Ovary (tissue), 9 donors: ENCODE results near the gene ADK. TPM values are rescaled to one million over a fixed set of nuclear protein-coding genes. Genes with fewer than 3 reads are reported as not detected.

Experiments used
- DNase-seq, 5 donors: peaks; one replicate each; pipeline ENCODE4 v3.0.0-alpha.2; 2019 to 2020
- H3K27ac ChIP-seq, 2 donors: fragments of 200-600 bp; one replicate each; pipeline versions ENCODE4 v1.5.1 to v1.8.0; 2019 to 2022
- H3K27me3 ChIP-seq: fragments of 200-600 bp; one replicate; pipeline ENCODE4 v1.8.0; 2022
- H3K36me3 ChIP-seq: fragments of 200-600 bp; sonication (generic); one replicate; pipeline ENCODE4 v1.5.1; 2019
- H3K4me1 ChIP-seq: one replicate; pipeline ENCODE4 v1.8.1; 2013; ENCODE audit warnings: mild to moderate bottlenecking, moderate library complexity; ENCODE audit not compliant: insufficient read depth
- H3K4me3 ChIP-seq: fragments of 200-600 bp; sonication (generic); one replicate; pipeline ENCODE4 v1.5.1; 2017
- H3K9me3 ChIP-seq, 2 donors: fragments of 200-600 bp in 1 of 2; sonication (generic) in 1 of 2; one replicate each; pipeline versions ENCODE4 v1.5.1 to v1.8.1; 2013 to 2019; ENCODE audit warnings: mild to moderate bottlenecking in 1 of 2, moderate library complexity in 1 of 2
- EP300 ChIP-seq: sonication (generic); formaldehyde crosslinking; IDR thresholded peaks from one replicate; pipeline ENCODE4 v1.6.1; 2017; ENCODE audit warnings: antibody characterized with exemption
- POLR2A ChIP-seq: fragments of 450-650 bp; IDR thresholded peaks from one replicate; pipeline ENCODE4 v1.6.1; 2017; ENCODE audit warnings: antibody characterized with exemption, mild to moderate bottlenecking, moderate library complexity
- WGBS, 3 donors: extraction: QIAGEN DNeasy Blood & Tissue Kit in 1 of 3; methylation state at CpG; one replicate each; pipeline versions ENCODE4 v1.1.5 to v1.1.7; 2013 to 2017; 5-methylcytosine and 5-hydroxymethylcytosine counted together
- intact Hi-C, 4 donors: fragments of 100-400 bp; cut with DNase I; formaldehyde crosslinking; loops; one replicate each; pipeline versions ENCODE4 v1.11.0 to v1.15.1; 2022 to 2023
- polyA plus RNA-seq, 2 donors: library from polyadenylated mRNA; stranded (reverse); fragments of 200-250 nt in 1 of 2; fragments of 350-450 nt in 1 of 2; fragmentation: Illumina TruSeq in 1 of 2; extraction: RNeasy Lipid Tissue Mini Kit (QIAGEN cat#74804) in 1 of 2; gene quantifications; one replicate each; pipeline ENCODE4 v1.2.3, GENCODE V29; 2013 to 2014
- total RNA-seq, 7 donors: library from RNA; depleted of rRNA in 2 of 7; stranded (reverse); fragments of >200 nt in 2 of 7; fragmentation: NEBNext Ultra II Directional in 3 of 7; extraction: Animal tissue kit (Norgen Biotek cat#: 25700) in 3 of 7; gene quantifications; one replicate each; pipeline versions ENCODE4 v1.1.0 to v1.2.4, GENCODE V29; 2016 to 2023
- TF ChIP-seq, protein P1 (sequence below), 3 donors: fragments of 450-650 bp in 2 of 3; fragments of 200-600 bp in 1 of 3; IDR thresholded peaks; one replicate each; pipeline versions ENCODE4 v1.5.1 to v1.8.0; 2016 to 2022; ENCODE audit warnings: antibody characterized with exemption in 3 of 3, mild to moderate bottlenecking in 1 of 3
- donor health status: DM: no; HTN: no; CAD: no; lungs with moderate emphysema.
- donor health status: DM: no; HTN: no; CAD: no.
- donor health status: Bipolar disorder and iron deficiency.
- donor health status: DM: yes; HTN: yes; CAD: no.
- donor health status: DM: no; HTN: no; CAD: no.
- donor health status: DM: yes; HTN: yes; CAD: no.

Gene ADK
- total and polyA plus RNA-seq, 9 donors, result 9.4 to 20.4 (median 12.2) TPM

DNA sequence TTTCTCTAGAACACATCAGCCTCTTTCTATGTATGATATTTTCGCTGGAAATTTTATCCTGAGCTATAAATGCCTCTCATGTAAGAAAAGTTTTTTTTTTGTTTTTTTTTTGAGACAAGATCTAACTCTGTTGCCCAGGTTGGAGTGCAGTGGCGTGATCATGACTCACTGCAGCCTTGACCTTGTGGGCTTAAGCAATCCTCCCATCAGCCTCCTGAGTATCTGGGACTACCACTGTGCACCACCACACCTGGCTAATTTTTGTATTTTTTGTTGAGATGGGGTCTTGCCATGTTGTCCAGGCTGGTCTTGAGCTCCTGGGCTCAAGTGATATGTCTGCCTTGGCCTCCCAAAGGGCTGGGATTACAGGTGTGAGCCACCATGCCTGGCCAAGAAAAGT is 80.4 kb downstream of the ADK start:
- H3K9me3 ChIP-seq, result no peaks in the 10 kb centered on the region
- no peak overlapping the region for H3K27ac ChIP-seq
- H3K4me3 ChIP-seq, result no peak overlapping the region
- H3K27me3 ChIP-seq, result no peaks in the 10 kb centered on the region
- H3K4me1 ChIP-seq, result no peaks in the 10 kb centered on the region
- TF ChIP-seq, protein P1, sequence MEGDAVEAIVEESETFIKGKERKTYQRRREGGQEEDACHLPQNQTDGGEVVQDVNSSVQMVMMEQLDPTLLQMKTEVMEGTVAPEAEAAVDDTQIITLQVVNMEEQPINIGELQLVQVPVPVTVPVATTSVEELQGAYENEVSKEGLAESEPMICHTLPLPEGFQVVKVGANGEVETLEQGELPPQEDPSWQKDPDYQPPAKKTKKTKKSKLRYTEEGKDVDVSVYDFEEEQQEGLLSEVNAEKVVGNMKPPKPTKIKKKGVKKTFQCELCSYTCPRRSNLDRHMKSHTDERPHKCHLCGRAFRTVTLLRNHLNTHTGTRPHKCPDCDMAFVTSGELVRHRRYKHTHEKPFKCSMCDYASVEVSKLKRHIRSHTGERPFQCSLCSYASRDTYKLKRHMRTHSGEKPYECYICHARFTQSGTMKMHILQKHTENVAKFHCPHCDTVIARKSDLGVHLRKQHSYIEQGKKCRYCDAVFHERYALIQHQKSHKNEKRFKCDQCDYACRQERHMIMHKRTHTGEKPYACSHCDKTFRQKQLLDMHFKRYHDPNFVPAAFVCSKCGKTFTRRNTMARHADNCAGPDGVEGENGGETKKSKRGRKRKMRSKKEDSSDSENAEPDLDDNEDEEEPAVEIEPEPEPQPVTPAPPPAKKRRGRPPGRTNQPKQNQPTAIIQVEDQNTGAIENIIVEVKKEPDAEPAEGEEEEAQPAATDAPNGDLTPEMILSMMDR (IDR thresholded peaks at IDR 0.05), result no peak
- TF ChIP-seq EP300 (no peak), POLR2A (no peak)
- DNase-seq, result no peak
- 85 to 91% (median 89%) methylated on average over 2 of the region's 2 CpGs for WGBS, 3 donors
- intact Hi-C loops, result loop anchor here in 1 of 4 donors (5.0 kb wide), 1 partner anchor 344 kb away; no protein-coding TSS in a partner anchor
- no peaks in the 10 kb centered on the region for H3K36me3 ChIP-seq

GRCh38 chr10:74233281-74233680 is 82.3 kb downstream of the ADK start:
- no peaks in the 10 kb centered on the region for H3K27me3 ChIP-seq
- 91 to 94% (median 92%) methylated on average over 4 of the region's 4 CpGs for WGBS, 3 donors
- H3K36me3 ChIP-seq, result no peaks in the 10 kb centered on the region
- no peak overlapping the region for H3K4me3 ChIP-seq
- no peak for TF ChIP-seq POLR2A
- no peak for TF ChIP-seq EP300
- TF ChIP-seq, protein P1 (IDR thresholded peaks at IDR 0.05), result no peak
- no peak overlapping the region for H3K27ac ChIP-seq
- intact Hi-C loops, result loop anchor here in 1 of 4 donors (5.0 kb wide), 1 partner anchor 346 kb away; no protein-coding TSS in a partner anchor
- no peaks in the 10 kb centered on the region for H3K9me3 ChIP-seq
- DNase-seq, result no peak
- no peaks in the 10 kb centered on the region for H3K4me1 ChIP-seq

GRCh38 chr10:74234569-74234968 is 83.5 kb downstream of the ADK start:
- no peak for DNase-seq
- no peaks in the 10 kb centered on the region for H3K36me3 ChIP-seq
- H3K27ac ChIP-seq, result no peak overlapping the region
- no peaks in the 10 kb centered on the region for H3K9me3 ChIP-seq
- intact Hi-C loops, result loop anchor here in 1 of 4 donors (5.0 kb wide), 1 partner anchor 347 kb away; no protein-coding TSS in a partner anchor
- H3K4me3 ChIP-seq, result no peak overlapping the region
- WGBS, 3 donors, result 52 to 65% (median 58%) methylated on average over 1 of the region's 1 CpG
- no peaks in the 10 kb centered on the region for H3K27me3 ChIP-seq
- H3K4me1 ChIP-seq, result no peaks in the 10 kb centered on the region
- TF ChIP-seq, protein P1 (IDR thresholded peaks at IDR 0.05), result no peak
- TF ChIP-seq POLR2A, result no peak

DNA sequence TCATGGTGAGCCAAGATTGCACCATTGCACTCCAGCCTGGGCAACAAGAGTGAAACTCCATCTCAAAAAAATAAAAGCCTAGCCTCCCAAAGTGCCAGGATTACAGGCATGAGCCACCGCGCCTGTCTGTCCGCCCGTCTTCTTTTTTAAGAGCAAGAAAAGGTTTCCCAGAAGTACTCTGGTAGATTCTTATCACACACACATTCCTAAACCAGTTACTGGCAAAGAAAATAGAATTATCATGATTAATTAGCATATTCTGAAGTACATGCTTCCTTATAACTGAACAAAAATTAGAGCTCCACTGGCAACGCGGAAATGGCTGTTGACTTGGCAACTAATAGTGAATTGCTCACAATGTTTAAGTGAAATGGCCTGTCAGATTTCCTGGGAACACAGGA is 87.0 kb downstream of the ADK start:
- Histone ChIP-seq H3K27me3 (no peaks in the 10 kb centered on the region), H3K4me1 (no peaks in the 10 kb centered on the region), H3K36me3 (no peaks in the 10 kb centered on the region), H3K27ac (no peak overlapping the region), H3K9me3 (no peaks in the 10 kb centered on the region), H3K4me3 (no peak overlapping the region)
- intact Hi-C loops, result no loop called here
- DNase-seq, result no peak
- TF ChIP-seq EP300, result no peak
- TF ChIP-seq, protein P1 (IDR thresholded peaks at IDR 0.05), result no peak
- no peak for TF ChIP-seq POLR2A
- 79 to 90% (median 89%) methylated on average over 6 of the region's 6 CpGs for WGBS, 3 donors

DNA sequence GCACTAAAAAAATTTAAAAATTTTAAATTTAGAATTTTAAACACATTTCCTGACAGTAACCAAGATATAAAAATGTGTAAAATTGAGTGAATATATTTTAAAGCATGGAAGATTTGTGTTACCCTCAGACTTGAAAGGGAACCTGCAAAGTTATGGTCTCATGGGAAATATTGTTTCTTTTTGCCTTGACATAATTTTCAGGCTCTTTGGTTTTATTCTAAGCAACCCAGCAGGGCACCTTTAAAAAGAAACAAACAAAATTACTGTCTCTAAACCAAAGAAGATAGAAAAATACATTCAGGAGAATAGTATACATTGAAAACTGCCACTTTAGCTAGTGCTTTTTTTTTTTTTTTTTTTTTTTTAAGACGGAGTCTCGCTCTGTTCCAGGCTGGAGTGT is 87.5 kb downstream of the ADK start:
- TF ChIP-seq EP300 (no peak), POLR2A (no peak)
- TF ChIP-seq, protein P1 (IDR thresholded peaks at IDR 0.05), result no peak
- intact Hi-C loops, result no loop called here
- Histone ChIP-seq H3K36me3 (no peaks in the 10 kb centered on the region), H3K9me3 (no peaks in the 10 kb centered on the region), H3K4me3 (no peak overlapping the region), H3K4me1 (no peaks in the 10 kb centered on the region), H3K27me3 (no peaks in the 10 kb centered on the region), H3K27ac (no peak overlapping the region)
- no peak for DNase-seq
- WGBS, 3 donors, result 93 to 96% (median 96%) methylated on average over 2 of the region's 2 CpGs
